WTC11 (cell line): Measurements from ENCODE around the gene NEURL1B.

ENCODE experiments used
- ATF3 ChIP-seq: sonication (generic); formaldehyde crosslinking; conservative IDR thresholded peaks from 2 replicates; pipeline ENCODE4 v1.8.1; 2022; ENCODE audit warnings: mild to moderate bottlenecking, missing genetic modification reagents
- CTCF ChIP-seq: fragments of 200-600 bp; IDR thresholded peaks from 2 replicates; pipeline ENCODE4 v1.8.0; 2022; ENCODE audit warnings: antibody characterized with exemption
- FOXP1 ChIP-seq: sonication (generic); formaldehyde crosslinking; IDR thresholded peaks from 2 replicates; pipeline ENCODE4 v1.8.0; 2022; ENCODE audit warnings: missing genetic modification reagents, mild to moderate bottlenecking, moderate library complexity, borderline replicate concordance
- GTF2I ChIP-seq: fragments of 250-450 bp; sonication (Bioruptor Pico); conservative IDR thresholded peaks from 2 replicates; pipeline ENCODE4 v1.4.0; 2021; ENCODE audit warnings: mild to moderate bottlenecking
- NFYB ChIP-seq: sonication (generic); formaldehyde crosslinking; conservative IDR thresholded peaks from 2 replicates; pipeline ENCODE4 v1.8.0; 2022; ENCODE audit warnings: low read depth, missing genetic modification reagents
- PRDM15 ChIP-seq: sonication (generic); formaldehyde crosslinking; IDR thresholded peaks from 2 replicates; pipeline ENCODE4 v1.8.0; 2022; ENCODE audit warnings: missing genetic modification reagents
- ZBTB21 ChIP-seq: sonication (generic); formaldehyde crosslinking; IDR thresholded peaks from 2 replicates; pipeline ENCODE4 v1.8.1; 2023; ENCODE audit warnings: mild to moderate bottlenecking, missing genetic modification reagents, borderline replicate concordance

GRCh38 chr5:172591636-172592035 is 49.4 kb upstream of the NEURL1B start:
- TF ChIP-seq NFYB (CRISPR knock-in tag): no peak
- no peak for TF ChIP-seq CTCF
- TF ChIP-seq GTF2I: no peak
- TF ChIP-seq PRDM15: no peak
- TF ChIP-seq ATF3 (CRISPR knock-in tag): no peak
- no peak for TF ChIP-seq ZBTB21 (CRISPR knock-in tag)
- no peak for TF ChIP-seq FOXP1 (CRISPR knock-in tag)
